Fibroblast of pulmonary artery (primary cell): ENCODE data around the gene WWOX.

ENCODE experiments used
- DNase-seq: peaks from one replicate; pipeline ENCODE4 v3.0.0-alpha.2; 2010; ENCODE audit warnings: low read depth
- H3K4me3 ChIP-seq: replicated peaks from 2 replicates; pipeline ENCODE4 v1.5.1; 2011; ENCODE audit warnings: low read depth, mild to moderate bottlenecking, control low read depth, low read length, moderate library complexity
- TF ChIP-seq, protein P1 (sequence below): IDR thresholded peaks from 2 replicates; pipeline ENCODE4 v1.5.1; 2011; ENCODE audit warnings: mild to moderate bottlenecking, control low read depth, low read length, inconsistent platforms; ENCODE audit errors: missing control alignments

WWOX gene

DNA sequence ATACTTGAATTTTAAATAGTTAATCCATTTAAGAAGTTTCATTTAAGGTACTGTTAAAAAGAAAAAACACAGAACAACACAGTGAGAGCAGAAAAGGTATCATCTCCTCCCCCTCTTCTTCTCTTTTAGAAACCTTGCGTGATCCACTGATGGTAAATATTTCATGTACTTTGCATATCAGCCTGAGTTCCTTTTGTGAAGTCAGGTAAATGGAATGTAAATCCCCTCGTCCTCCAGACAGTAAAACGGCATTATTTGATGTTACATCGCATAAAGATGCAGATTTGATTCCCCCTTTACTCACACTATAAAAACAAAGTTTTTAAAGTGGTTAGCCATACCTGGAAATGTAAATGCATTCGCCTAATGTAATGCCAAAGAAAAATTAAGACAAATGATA is 234.4 kb downstream of the WWOX start:
- TF ChIP-seq, protein P1, sequence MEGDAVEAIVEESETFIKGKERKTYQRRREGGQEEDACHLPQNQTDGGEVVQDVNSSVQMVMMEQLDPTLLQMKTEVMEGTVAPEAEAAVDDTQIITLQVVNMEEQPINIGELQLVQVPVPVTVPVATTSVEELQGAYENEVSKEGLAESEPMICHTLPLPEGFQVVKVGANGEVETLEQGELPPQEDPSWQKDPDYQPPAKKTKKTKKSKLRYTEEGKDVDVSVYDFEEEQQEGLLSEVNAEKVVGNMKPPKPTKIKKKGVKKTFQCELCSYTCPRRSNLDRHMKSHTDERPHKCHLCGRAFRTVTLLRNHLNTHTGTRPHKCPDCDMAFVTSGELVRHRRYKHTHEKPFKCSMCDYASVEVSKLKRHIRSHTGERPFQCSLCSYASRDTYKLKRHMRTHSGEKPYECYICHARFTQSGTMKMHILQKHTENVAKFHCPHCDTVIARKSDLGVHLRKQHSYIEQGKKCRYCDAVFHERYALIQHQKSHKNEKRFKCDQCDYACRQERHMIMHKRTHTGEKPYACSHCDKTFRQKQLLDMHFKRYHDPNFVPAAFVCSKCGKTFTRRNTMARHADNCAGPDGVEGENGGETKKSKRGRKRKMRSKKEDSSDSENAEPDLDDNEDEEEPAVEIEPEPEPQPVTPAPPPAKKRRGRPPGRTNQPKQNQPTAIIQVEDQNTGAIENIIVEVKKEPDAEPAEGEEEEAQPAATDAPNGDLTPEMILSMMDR = no peak
- no peak overlapping the region for H3K4me3 ChIP-seq
- no peak for DNase-seq

- TF ChIP-seq, protein P1 = no peak
- no peak for DNase-seq
- no peak overlapping the region for H3K4me3 ChIP-seq
Measured at GRCh38 chr16:78340590-78340989, 241.1 kb downstream of the WWOX start.

DNA sequence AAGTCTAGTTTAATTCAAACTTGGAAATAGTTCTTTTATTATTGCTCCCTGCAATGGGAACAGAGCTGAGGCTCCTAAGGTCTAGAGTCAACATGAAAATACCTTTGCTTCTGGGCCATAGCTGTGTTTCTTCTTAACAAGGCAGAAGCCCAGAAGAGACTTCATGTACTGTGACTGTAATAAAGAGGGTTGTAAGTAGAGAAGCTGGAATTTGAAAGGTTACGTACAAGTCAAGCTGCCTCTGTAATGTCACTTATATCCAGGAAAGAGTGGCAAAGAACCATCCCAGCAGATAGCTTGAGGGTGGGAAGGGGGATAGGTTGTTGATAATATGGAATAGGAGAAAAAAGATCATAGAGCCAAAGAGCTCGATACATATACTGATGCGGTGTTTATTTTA is 248.6 kb downstream of the WWOX start:
- DNase-seq = no peak
- H3K4me3 ChIP-seq = no peak overlapping the region
- TF ChIP-seq, protein P1 = no peak

DNA sequence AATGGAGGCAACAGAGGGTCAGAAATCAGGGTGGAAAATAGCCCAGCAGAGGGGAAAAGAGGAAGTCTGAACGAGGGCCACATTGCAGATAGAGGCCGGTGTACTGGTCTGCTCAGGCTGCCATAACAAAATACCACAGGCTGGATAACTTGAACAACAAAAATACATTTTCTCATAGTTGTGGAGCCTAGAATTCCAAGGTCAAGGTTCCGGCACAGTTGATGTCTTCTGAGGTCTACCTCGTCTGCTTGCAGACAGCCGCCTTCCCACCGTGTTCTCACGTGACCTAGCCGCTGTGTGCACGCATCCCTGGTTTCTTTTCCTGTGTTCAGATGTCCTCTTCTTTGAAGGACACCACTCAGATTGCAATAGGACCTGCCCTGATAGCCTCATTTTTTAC is 249.4 kb downstream of the WWOX start:
- no peak overlapping the region for H3K4me3 ChIP-seq
- TF ChIP-seq, protein P1 = no peak

GRCh38 chr16:78352184-78352583 is 252.7 kb downstream of the WWOX start:
- no peak for DNase-seq
- no peak overlapping the region for H3K4me3 ChIP-seq
- TF ChIP-seq, protein P1 = no peak

More for the DNA sequence above, 249.4 kb downstream of the WWOX start:
- DNase-seq = no peak

DNA sequence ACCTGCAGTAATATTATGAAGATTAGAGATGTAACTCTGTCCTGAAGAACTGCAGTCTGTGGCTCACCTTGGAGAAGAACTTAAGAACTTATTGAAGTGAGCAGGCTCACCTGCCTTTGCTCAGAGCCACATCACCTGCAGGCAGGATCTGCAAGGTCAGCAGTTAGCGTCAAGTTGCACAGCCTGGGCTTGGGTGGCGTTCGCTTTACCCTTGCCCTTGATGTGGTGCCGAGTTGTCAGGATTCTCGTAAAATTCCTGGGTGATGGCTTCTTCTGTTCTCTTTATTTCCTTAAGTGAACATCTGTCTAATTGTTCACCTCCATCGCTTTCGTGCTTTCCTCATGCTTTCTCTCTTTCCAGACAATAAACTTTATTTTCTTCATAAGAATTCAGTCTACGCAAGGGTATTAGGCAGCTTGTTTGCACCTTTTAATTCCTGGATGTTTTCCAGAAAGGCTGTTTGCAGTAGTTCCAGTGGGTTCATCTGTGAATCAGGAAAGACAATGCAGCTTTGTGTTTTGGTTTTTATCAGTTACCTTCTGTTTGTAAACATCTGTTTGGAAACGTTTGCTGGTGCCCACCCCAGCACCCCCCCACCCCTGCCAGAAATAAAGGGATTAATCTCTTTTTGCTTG is 254.3 kb downstream of the WWOX start:
- H3K4me3 ChIP-seq = no peak overlapping the region
- DNase-seq = no peak
- TF ChIP-seq, protein P1 = no peak

DNA sequence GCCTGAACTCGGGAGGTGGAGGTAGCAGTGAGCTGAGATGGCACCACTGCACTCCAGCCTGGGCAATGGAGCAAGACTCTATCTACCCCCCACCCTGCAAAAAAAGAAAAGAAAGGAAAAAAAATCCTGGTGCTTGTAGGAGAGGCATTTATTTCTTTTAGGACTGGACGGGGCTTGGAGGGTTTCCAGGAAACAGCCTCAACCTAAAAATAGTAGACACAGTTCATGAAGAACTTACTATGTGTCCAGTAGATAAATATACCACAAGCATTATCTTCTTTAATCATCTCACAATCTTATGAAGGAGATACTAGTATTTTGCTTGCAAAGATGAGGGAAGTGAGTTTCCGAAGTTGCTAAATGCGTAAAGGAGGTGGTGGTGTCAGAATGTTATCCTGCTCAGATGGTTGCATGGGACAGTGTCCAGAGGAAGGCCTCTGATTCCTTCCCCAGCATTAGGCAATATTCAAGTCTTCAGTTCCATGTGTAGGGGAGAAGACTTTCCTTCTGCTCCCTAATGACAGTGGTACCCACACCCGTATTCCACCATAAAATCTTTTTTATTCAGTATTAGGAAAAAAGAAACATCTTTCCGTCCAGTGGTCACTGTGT is 263.2 kb downstream of the WWOX start:
- TF ChIP-seq, protein P1 = no peak
- no peak for DNase-seq
- no peak overlapping the region for H3K4me3 ChIP-seq
